GM10248 (cell line): ENCODE data around the gene SART1.

Experiments
- CTCF ChIA-PET: fragments of 300-600 bp; sonication (Branson Sonifier 250); formaldehyde crosslinking; extraction: SDS; loops from one replicate; lab custom pipeline; 2021; ENCODE audit warnings: antibody characterized with exemption; lab: Yijun Ruan, JAX
- POLR2A ChIA-PET: fragments of 350-650 bp; sonication (Branson Sonifier 250); formaldehyde crosslinking; extraction: SDS; loops from one replicate; lab custom pipeline; 2020; ENCODE audit warnings: antibody characterized with exemption; lab: Yijun Ruan, JAX
- DNase-seq: peaks from one replicate; pipeline ENCODE4 v3.0.0; 2012; ENCODE audit errors: extremely low spot score
- TF ChIP-seq, protein P1 (sequence below): IDR thresholded peaks from 2 replicates; pipeline ENCODE4 v1.5.1; 2012; ENCODE audit warnings: mild to moderate bottlenecking, low read depth; ENCODE audit errors: extremely low read depth, missing control alignments, control extremely low read depth

Gene SART1

DNA sequence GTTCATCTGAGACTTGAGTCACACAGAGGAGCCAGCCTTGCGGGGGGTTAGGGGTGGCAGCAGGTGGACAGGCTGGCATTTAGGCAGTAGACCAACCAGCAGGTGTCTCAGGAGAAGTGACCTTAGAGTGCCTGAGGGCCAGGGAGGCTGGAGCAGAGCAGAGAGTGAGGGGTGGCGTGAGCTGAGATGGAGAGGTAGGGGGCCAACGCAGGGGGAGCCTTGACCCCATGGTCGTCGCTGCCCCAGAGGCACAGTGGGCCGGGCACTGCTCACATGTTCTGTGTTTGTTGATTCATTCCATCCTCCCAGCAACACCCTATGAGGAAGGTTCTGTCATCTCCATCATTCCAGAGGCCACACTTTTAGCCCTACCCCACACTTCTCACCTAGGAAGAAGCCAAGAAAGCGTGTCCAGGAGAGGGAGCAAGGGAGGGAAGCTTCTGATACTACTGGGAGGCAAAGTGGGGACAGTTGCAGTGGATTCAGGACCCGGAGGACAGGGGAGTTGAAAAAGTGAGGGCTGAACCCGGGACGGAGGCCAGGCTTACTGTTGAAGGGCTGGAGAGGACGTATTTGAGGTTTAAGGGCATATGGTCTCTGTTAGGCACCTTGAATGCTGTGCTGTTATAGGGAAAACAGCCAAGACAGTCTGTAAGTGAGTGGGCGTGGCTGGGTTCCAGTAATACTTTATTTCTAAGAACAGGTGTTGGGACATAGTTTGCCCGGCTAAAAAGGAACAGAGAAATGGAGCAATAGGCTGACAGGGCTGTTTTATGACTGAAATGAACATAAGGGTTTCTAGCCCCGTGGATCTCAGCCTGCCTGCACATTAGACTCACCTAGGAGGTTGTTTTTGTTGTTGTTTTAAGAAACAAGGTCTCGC, 7.3 kb downstream of the SART1 start:
- TF ChIP-seq, protein P1, sequence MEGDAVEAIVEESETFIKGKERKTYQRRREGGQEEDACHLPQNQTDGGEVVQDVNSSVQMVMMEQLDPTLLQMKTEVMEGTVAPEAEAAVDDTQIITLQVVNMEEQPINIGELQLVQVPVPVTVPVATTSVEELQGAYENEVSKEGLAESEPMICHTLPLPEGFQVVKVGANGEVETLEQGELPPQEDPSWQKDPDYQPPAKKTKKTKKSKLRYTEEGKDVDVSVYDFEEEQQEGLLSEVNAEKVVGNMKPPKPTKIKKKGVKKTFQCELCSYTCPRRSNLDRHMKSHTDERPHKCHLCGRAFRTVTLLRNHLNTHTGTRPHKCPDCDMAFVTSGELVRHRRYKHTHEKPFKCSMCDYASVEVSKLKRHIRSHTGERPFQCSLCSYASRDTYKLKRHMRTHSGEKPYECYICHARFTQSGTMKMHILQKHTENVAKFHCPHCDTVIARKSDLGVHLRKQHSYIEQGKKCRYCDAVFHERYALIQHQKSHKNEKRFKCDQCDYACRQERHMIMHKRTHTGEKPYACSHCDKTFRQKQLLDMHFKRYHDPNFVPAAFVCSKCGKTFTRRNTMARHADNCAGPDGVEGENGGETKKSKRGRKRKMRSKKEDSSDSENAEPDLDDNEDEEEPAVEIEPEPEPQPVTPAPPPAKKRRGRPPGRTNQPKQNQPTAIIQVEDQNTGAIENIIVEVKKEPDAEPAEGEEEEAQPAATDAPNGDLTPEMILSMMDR = no peak
- POLR2A ChIA-PET = interaction anchor here (0.6 kb wide), 1 partner anchor 81 kb away, joined by 4 read pairs; the partner anchor contains the start of gene FIBP
- CTCF ChIA-PET = interaction anchor here (0.7 to 4.5 kb wide), 3 partner anchors 11 to 84 kb away, joined by 3 to 25 read pairs (median 4); no protein-coding TSS in a partner anchor
- DNase-seq = no peak

DNA sequence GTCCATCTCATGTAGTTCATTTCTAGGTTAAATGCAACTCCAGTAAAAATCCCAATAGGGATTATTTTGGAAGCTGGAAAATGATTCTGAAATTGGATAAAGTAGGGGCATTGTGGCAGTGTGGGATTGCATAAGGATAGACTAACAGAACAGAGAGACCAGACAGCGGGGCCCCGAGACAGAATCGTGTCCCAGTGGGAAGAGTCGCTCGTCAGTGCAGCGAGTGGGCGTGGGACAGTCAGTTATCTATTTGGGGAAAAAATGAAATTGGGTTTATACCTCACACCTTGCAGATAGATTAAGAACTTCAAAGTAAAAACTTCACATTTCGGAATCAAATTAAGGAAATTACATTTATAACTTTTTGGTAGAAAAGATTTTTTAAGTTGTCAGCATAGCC, 10.6 kb downstream of the SART1 start:
- ChIA-PET CTCF (interaction anchor here (1.7 to 4.5 kb wide), 3 partner anchors 16 to 88 kb away, joined by 10 to 25 read pairs (median 14); partner anchors contain the start of gene FIBP), POLR2A (interaction anchor here (0.7 kb wide), 1 partner anchor 178 kb away, joined by 4 read pairs; no protein-coding TSS in a partner anchor)

DNA sequence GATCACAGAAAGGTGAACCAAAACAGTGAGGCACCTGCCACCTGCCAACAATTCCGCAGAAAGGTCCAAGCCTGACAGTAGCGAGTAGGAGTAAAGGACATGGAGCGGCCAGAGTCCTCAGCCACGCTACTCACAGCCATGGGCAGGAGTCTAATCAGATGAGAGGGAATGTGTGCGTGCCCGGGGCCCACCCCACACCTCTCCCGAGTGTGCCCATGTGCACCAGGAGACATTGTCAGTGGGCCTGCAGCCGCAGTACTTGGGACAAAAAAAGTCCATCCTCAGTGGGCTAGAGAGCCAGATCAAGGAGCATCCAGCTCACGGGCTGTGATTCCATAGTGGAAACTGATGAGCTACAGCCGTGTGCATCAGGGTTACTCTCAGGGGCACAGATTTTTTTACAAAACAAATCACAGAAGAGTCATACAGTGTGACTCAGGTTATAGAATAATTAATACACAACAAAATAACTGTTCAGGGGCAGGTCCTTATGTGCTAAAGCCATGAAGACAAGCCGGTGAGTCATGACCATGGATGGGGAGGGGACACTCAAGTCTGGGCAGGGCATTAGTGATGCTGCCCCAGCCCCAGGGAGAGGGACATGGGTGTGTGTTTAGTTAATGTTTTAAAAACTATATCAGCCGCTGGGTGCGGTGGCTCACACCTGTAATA, 12.0 kb downstream of the SART1 start:
- CTCF ChIA-PET = interaction anchor here (0.8 kb wide), 1 partner anchor 49 kb away, joined by 3 read pairs; no protein-coding TSS in a partner anchor
- POLR2A ChIA-PET = no interaction called here
- TF ChIP-seq, protein P1 = no peak

More for the DNA sequence above, 10.6 kb downstream of the SART1 start:
- TF ChIP-seq, protein P1 = no peak
- no peak for DNase-seq

DNA sequence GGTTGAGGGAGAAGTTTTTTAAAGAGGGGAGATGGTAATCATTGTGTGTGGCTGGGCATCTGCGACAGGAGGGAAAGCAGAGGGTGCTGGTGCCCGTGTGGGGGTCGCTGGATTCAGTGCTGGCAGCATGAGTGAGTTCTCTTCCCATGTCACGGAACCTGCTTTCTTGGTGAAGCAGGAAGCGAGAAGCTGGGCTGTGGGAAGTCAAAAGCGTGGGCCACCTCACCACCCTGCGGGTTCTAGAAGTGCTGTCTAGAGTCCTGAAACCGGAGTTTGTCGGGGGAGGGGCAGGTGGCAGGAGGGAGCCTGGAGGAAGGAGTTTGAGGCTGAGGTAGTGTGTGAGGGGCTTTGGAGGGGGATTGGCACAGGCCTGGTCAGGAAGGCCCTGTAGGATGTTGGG, 14.2 kb downstream of the SART1 start:
- no peak for DNase-seq
- TF ChIP-seq, protein P1 = no peak
- ChIA-PET POLR2A (no interaction called here), CTCF (interaction anchor here (1.0 to 1.9 kb wide), 3 partner anchors 13 to 91 kb away, joined by 3 to 7 read pairs (median 5); partner anchors contain the start of gene CCDC85B)

More for the DNA sequence above, 12.0 kb downstream of the SART1 start:
- no peak for DNase-seq

DNA sequence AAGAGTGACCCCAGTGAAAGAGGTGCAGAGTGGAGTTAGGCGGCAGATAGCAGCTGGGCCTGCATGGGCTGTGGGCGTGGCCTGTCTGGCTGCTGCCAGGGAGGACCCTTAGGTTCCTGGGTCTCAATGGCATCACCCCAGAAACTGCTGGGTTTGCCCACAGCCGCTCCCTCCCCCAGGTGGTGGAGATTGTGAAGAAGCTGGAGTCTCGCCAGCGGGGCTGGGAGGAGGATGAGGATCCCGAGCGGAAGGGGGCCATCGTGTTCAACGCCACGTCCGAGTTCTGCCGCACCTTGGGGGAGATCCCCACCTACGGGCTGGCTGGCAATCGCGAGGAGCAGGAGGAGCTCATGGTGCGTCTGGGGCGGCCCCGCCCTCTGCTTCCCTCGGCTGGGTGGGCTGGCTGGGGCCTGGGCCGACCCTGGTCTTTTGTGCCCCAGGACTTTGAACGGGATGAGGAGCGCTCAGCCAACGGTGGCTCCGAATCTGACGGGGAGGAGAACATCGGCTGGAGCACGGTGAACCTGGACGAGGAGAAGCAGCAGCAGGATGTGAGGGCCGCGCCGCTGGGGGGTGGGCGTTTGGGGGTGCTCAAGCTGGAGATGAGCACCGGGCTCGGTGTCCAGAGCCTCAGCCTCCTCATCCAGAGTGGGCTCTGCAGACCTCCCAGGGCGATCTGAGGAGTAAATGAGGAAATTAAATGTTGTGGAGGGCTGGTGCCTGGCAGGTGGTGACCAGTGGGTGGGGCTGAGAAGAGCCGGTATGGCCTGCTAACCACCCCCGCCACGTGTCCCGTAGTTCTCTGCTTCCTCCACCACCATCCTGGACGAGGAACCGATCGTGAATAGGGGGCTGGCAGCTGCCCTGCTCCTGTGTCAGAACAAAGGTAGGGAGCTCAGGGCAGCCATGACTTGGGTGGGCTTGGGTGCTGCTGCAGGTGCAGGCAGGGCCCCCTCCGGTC, 15.0 kb downstream of the SART1 start:
- CTCF ChIA-PET = interaction anchor here (1.0 to 1.9 kb wide), 5 partner anchors 12 to 92 kb away, joined by 3 to 7 read pairs (median 3); partner anchors contain the start of genes CCDC85B and FIBP
- POLR2A ChIA-PET = no interaction called here

More for the DNA sequence above, 15.0 kb downstream of the SART1 start:
- no peak for DNase-seq
- TF ChIP-seq, protein P1 = no peak
